ENCODE results near the gene NOC3L.

DNA sequence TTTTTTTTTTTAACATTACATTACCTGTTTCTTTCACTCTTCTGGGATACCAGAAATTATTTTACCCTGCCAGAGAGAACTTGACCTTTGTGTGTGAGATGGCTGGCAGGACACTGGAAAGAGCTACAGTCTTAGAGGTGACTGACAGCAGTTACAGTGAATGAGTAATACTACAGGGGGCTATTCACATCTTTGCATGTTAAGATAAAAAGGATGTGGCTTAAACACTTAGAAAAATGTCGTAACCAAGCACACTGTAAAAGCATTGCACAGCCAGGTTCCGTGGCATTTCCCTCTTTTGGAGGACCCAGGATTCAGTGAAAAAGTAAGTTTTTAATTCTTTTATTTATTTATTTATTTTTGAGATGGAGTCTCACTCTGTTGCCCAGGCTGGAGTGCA lies 20.8 kb upstream of the NOC3L start:
- TF ChIP-seq POLR2A (IDR thresholded peaks at IDR 0.05): no peak
- TF ChIP-seq, protein P1, sequence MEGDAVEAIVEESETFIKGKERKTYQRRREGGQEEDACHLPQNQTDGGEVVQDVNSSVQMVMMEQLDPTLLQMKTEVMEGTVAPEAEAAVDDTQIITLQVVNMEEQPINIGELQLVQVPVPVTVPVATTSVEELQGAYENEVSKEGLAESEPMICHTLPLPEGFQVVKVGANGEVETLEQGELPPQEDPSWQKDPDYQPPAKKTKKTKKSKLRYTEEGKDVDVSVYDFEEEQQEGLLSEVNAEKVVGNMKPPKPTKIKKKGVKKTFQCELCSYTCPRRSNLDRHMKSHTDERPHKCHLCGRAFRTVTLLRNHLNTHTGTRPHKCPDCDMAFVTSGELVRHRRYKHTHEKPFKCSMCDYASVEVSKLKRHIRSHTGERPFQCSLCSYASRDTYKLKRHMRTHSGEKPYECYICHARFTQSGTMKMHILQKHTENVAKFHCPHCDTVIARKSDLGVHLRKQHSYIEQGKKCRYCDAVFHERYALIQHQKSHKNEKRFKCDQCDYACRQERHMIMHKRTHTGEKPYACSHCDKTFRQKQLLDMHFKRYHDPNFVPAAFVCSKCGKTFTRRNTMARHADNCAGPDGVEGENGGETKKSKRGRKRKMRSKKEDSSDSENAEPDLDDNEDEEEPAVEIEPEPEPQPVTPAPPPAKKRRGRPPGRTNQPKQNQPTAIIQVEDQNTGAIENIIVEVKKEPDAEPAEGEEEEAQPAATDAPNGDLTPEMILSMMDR (IDR thresholded peaks at IDR 0.05): no peak

Data from transverse colon (tissue), 3 donors.